GM19468 (cell line): ENCODE data around the gene IZUMO2.
"Not testable (repeated sequence)": the region's sequence is repeated elsewhere in the genome, so short reads cannot be mapped to it uniquely, and the experiment has no call there.

ENCODE experiments used
- ATAC-seq: cut with Tn5 transposase; IDR thresholded peaks from one replicate; pipeline ENCODE4 v1.9.1; 2021; ENCODE audit warnings: mild to moderate bottlenecking, moderate library complexity, moderate number of reproducible peaks; ENCODE audit not compliant: unreplicated experiment; ENCODE audit errors: extremely low read depth

The IZUMO2 gene

GRCh38 chr19:50187937-50188336 is 24.9 kb upstream of the IZUMO2 start:
- ATAC-seq: no peak

GRCh38 chr19:50184196-50184595 is 21.1 kb upstream of the IZUMO2 start:
- no peak for ATAC-seq

- ATAC-seq: no peak
Measured at GRCh38 chr19:50181121-50181520, 18.0 kb upstream of the IZUMO2 start.

- no peak for ATAC-seq
Measured at GRCh38 chr19:50178859-50179537, 15.9 kb upstream of the IZUMO2 start.

GRCh38 chr19:50178320-50178719 is 15.2 kb upstream of the IZUMO2 start:
- ATAC-seq: no peak

GRCh38 chr19:50176775-50177174 is 13.7 kb upstream of the IZUMO2 start:
- no peak for ATAC-seq

- ATAC-seq: no peak
Measured at GRCh38 chr19:50175924-50176323, 12.8 kb upstream of the IZUMO2 start.

- no peak for ATAC-seq
Measured at GRCh38 chr19:50174100-50174793, 11.2 kb upstream of the IZUMO2 start.

- ATAC-seq: no peak
Measured at GRCh38 chr19:50173127-50173526, 10.0 kb upstream of the IZUMO2 start.

- ATAC-seq: no peak
Measured at GRCh38 chr19:50172726-50173125, 9.6 kb upstream of the IZUMO2 start.

GRCh38 chr19:50171752-50172151 is 8.7 kb upstream of the IZUMO2 start:
- ATAC-seq: no peak

GRCh38 chr19:50167314-50167721 is 4.2 kb upstream of the IZUMO2 start:
- ATAC-seq: no peak

- no peak for ATAC-seq
Measured at GRCh38 chr19:50159078-50159477, 4.0 kb downstream of the IZUMO2 start.

GRCh38 chr19:50158577-50158976 is 4.5 kb downstream of the IZUMO2 start:
- ATAC-seq: no peak

- ATAC-seq: no peak
Measured at GRCh38 chr19:50155520-50156109, 7.5 kb downstream of the IZUMO2 start.

- ATAC-seq: no peak
Measured at GRCh38 chr19:50154529-50154928, 8.6 kb downstream of the IZUMO2 start.

- ATAC-seq: no peak
Measured at GRCh38 chr19:50152578-50152977, 10.5 kb downstream of the IZUMO2 start.

- ATAC-seq: no peak
Measured at GRCh38 chr19:50148528-50148927, 14.6 kb downstream of the IZUMO2 start.

GRCh38 chr19:50147462-50148423 is 15.3 kb downstream of the IZUMO2 start:
- peak; percentile 26 for ATAC-seq

- ATAC-seq: not testable (repeated sequence)
Measured at GRCh38 chr19:50141921-50142320, 21.2 kb downstream of the IZUMO2 start.
